Upper lobe of left lung (tissue), 6 donors: ENCODE data around the gene MRPL55. TPM values are rescaled to one million over a fixed set of nuclear protein-coding genes. Genes with fewer than 3 reads are reported as not detected.

Experiments
- ATAC-seq, 2 donors: fragments of 200-7000 bp; cut with Tn5 transposase; one replicate each; pipeline ENCODE4 v1.9.1; 2022; ENCODE audit warnings: mild to moderate bottlenecking in 2 of 2, moderate library complexity in 2 of 2; ENCODE audit not compliant: low FRiP score in 2 of 2
- DNase-seq, 2 donors: peaks; one replicate each; pipeline ENCODE4 v3.0.0-alpha.2; 2019 to 2020
- H3K27ac ChIP-seq, 4 donors: fragments of 200-600 bp; sonication (generic); one replicate each; pipeline ENCODE4 v1.5.1; 2016 to 2019
- H3K27me3 ChIP-seq, 4 donors: fragments of 200-600 bp; sonication (generic); one replicate each; pipeline ENCODE4 v1.5.1; 2017 to 2019
- H3K36me3 ChIP-seq, 4 donors: fragments of 200-600 bp; sonication (generic); one replicate each; pipeline ENCODE4 v1.5.1; 2016 to 2019
- H3K4me1 ChIP-seq, 4 donors: fragments of 200-600 bp; sonication (generic); one replicate each; pipeline ENCODE4 v1.5.1; 2018 to 2019
- H3K4me3 ChIP-seq, 4 donors: fragments of 200-600 bp; sonication (generic); one replicate each; pipeline ENCODE4 v1.5.1; 2017 to 2019; ENCODE audit warnings: mild to moderate bottlenecking in 2 of 4, moderate library complexity in 1 of 4
- H3K9me3 ChIP-seq, 4 donors: fragments of 200-600 bp; sonication (generic); one replicate each; pipeline ENCODE4 v1.5.1; 2018 to 2019
- CTCF ChIP-seq, 6 experiments: fragments of 450-650 bp in 4 of 6; fragments of 200-600 bp in 2 of 6; sonication (generic) in 2 of 6; IDR thresholded peaks; one replicate each; pipeline ENCODE4 v1.5.1; 2016 to 2019; ENCODE audit warnings: antibody characterized with exemption in 6 of 6
- EP300 ChIP-seq, 4 donors: sonication (generic); formaldehyde crosslinking; IDR thresholded peaks; one replicate each; pipeline ENCODE4 v1.5.1; 2017; ENCODE audit warnings: antibody characterized with exemption in 4 of 4, control low read depth in 2 of 4
- POLR2A ChIP-seq, 4 donors: fragments of 450-650 bp; IDR thresholded peaks; one replicate each; pipeline ENCODE4 v1.5.1; 2016 to 2017; ENCODE audit warnings: antibody characterized with exemption in 4 of 4, mild to moderate bottlenecking in 2 of 4
- POLR2AphosphoS5 ChIP-seq, 2 donors: sonication (generic); formaldehyde crosslinking; IDR thresholded peaks; one replicate each; pipeline ENCODE4 v1.5.1; 2017; ENCODE audit warnings: antibody characterized with exemption in 2 of 2
- WGBS, 2 donors: methylation state at CpG; one replicate each; pipeline ENCODE4 v1.1.5; 2017 to 2018; 5-methylcytosine and 5-hydroxymethylcytosine counted together
- total RNA-seq, 6 donors: library from RNA; depleted of rRNA in 4 of 6; stranded (reverse); fragments of >200 nt in 4 of 6; gene quantifications; one replicate each; pipeline versions ENCODE4 v1.1.0 to v1.2.1, GENCODE V29; 2016 to 2021
- donor health status: DM: no; HTN: no; CAD: no; lungs with moderate emphysema.
- donor health status: DM: no; HTN: yes; CAD: no; lungs with severe emphysema.

The MRPL55 gene
- total RNA-seq, 6 donors from 2014 or later = 42.4 to 161 (median 60.1) TPM

GRCh38 chr1:228098323-228098931 is 10.7 kb downstream of the MRPL55 start:
- peaks cover 24 to 49% (median 26%) of the 10 kb centered on the region in 4 donors for H3K4me1 ChIP-seq
- peaks cover 0 to 9% (median 5%) of the 10 kb centered on the region in 4 donors for H3K9me3 ChIP-seq
- no peak overlapping the region for H3K27ac ChIP-seq
- no peak for DNase-seq
- ATAC-seq = no peak
- peaks cover 22 to 57% (median 47%) of the 10 kb centered on the region in 4 donors for H3K36me3 ChIP-seq
- WGBS, 2 donors = 90% methylated on average over 21 to 28 of the region's 28 CpGs
- H3K4me3 ChIP-seq = no peak overlapping the region
- no peaks in the 10 kb centered on the region for H3K27me3 ChIP-seq
- TF ChIP-seq POLR2AphosphoS5 (IDR thresholded peaks at IDR 0.05) (no peak), EP300 (IDR thresholded peaks at IDR 0.05) (no peak), POLR2A (IDR thresholded peaks at IDR 0.05) (no peak), CTCF (IDR thresholded peaks at IDR 0.05) (no peak)

GRCh38 chr1:228097333-228098081 is 11.6 kb downstream of the MRPL55 start:
- H3K27ac ChIP-seq = no peak overlapping the region
- ATAC-seq (no peak), DNase-seq (peak in 1 of 2 donors; percentile 19)
- peaks cover 31 to 55% (median 34%) of the 10 kb centered on the region in 4 donors for H3K4me1 ChIP-seq
- H3K4me3 ChIP-seq = no peak overlapping the region
- H3K36me3 ChIP-seq = peaks cover 22 to 61% (median 49%) of the 10 kb centered on the region in 4 donors
- H3K9me3 ChIP-seq = peaks cover 0 to 9% (median 5%) of the 10 kb centered on the region in 4 donors
- H3K27me3 ChIP-seq = no peaks in the 10 kb centered on the region
- TF ChIP-seq CTCF (IDR thresholded peaks at IDR 0.05) = no peak
- no peak for TF ChIP-seq POLR2A (IDR thresholded peaks at IDR 0.05)
- no peak for TF ChIP-seq POLR2AphosphoS5 (IDR thresholded peaks at IDR 0.05)
- no peak for TF ChIP-seq EP300 (IDR thresholded peaks at IDR 0.05)
- 88 to 89% methylated on average over 11 to 31 of the region's 34 CpGs for WGBS, 2 donors

- no peak overlapping the region for H3K27ac ChIP-seq
- H3K36me3 ChIP-seq = peaks cover 22 to 61% (median 49%) of the 10 kb centered on the region in 4 donors
- TF ChIP-seq POLR2A (IDR thresholded peaks at IDR 0.05) (no peak), CTCF (IDR thresholded peaks at IDR 0.05) (no peak)
- H3K4me1 ChIP-seq = peaks cover 31 to 55% (median 34%) of the 10 kb centered on the region in 4 donors
- WGBS, 2 donors = 92 to 94% methylated on average over 8 to 9 of the region's 13 CpGs
- ATAC-seq (no peak), DNase-seq (peak in 1 of 2 donors; percentile 16)
- no peak overlapping the region for H3K4me3 ChIP-seq
- H3K9me3 ChIP-seq = peaks cover 0 to 9% (median 5%) of the 10 kb centered on the region in 4 donors
- no peaks in the 10 kb centered on the region for H3K27me3 ChIP-seq
These were observed 12.4 kb downstream of the MRPL55 start for GRCh38 chr1:228096416-228097332.

DNA sequence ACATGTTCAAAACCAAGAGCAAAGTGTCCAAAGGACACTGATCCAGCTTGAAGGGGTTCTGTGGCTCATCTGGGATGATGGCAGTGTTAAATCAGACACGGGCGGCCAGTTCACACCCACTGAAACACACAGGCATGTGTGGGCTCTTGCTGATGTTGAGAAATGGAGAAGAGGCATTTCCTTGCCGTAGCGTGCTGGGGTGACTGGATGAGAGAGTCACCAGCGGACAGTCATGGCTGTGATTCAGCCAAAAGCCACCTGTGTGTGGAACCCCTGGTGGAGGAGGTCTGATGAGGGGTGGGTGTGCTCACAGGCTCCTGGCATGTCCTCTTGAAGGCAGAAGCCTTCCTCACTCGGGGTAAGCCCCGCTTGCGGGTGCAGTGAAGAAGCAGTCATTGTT is 13.2 kb downstream of the MRPL55 start:
- Histone ChIP-seq H3K27ac (no peak overlapping the region), H3K9me3 (peaks cover 0 to 9% (median 5%) of the 10 kb centered on the region in 4 donors), H3K36me3 (peaks cover 21 to 58% (median 48%) of the 10 kb centered on the region in 4 donors), H3K4me3 (no peak overlapping the region), H3K4me1 (peaks cover 35 to 55% (median 37%) of the 10 kb centered on the region in 4 donors), H3K27me3 (no peaks in the 10 kb centered on the region)
- 95 to 96% methylated on average over 5 to 8 of the region's 8 CpGs for WGBS, 2 donors
- ATAC-seq (no peak), DNase-seq (peak in 1 of 2 donors; percentile 12)
- TF ChIP-seq POLR2A (IDR thresholded peaks at IDR 0.05) = no peak
- TF ChIP-seq EP300 (IDR thresholded peaks at IDR 0.05) = no peak
- TF ChIP-seq POLR2AphosphoS5 (IDR thresholded peaks at IDR 0.05) = no peak
- no peak for TF ChIP-seq CTCF (IDR thresholded peaks at IDR 0.05)
